ENCODE data around the gene CHSY3. TPM values are rescaled to one million over a fixed set of nuclear protein-coding genes. Genes with fewer than 3 reads are reported as not detected.

CHSY3 gene
- polyA plus RNA-seq (ENCODE audit: insufficient read length in 4 of 4): 1 to 10 TPM; 3.0 to 5.6 (median 4.1) TPM

DNA sequence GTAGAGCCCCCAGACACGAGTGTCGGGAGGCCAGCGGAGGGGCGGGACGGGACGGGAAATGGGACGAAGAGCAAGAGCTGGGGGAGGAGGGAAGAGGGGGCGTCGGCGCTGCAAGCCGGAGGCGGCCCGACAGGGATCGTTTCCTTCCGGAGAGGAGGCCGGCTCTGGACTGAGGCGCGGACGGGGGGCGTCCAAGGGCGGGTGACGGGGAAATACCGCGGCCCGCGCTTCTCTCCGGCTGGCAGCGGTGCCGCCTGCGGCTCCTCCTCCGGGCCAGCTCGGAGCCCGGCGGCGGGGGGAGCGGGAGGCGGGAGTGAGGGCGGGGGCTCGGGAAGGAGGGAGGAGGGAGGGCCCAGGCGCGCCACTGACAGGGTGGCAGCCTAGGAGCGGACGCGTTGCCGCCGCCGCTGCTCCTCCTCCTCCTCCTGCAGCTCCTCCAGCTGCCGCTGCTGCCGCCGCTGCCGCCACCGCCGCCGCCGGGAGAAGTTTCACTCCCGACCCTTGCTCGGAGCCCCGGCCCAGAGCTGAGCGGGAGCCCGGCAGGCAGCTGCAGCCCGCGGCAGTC, at the start of gene CHSY3:
Gene CHSY3, plus strand, starts transcription at position 364 of the 565 bp plus-strand sequence.
- peak; percentile 34 to 70 (median 58) for DNase-seq (ENCODE audit: low read depth in 4 of 4, low spot score in 2 of 4)

DNA sequence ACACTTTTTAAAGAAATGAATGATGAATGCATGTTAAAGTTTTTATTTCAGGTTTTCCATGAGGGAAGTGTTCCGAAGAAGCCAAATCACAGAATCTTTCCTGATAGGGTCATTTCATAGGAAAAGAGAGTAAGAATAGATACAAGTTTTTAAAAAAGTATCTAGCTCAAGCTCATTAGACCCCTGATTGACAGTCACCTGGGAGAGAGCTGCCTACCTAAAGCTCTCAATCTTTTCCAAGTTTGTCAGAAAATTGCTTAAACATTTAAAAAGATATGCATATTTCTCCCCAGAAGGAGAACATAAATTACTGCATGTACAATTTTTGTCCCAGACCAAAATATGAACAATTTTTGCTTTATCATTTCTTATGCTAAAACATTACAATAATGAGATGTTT, 47.9 kb upstream of the CHSY3 start:
- no peak for DNase-seq (ENCODE audit: low read depth in 4 of 4, low spot score in 2 of 4)

DNA sequence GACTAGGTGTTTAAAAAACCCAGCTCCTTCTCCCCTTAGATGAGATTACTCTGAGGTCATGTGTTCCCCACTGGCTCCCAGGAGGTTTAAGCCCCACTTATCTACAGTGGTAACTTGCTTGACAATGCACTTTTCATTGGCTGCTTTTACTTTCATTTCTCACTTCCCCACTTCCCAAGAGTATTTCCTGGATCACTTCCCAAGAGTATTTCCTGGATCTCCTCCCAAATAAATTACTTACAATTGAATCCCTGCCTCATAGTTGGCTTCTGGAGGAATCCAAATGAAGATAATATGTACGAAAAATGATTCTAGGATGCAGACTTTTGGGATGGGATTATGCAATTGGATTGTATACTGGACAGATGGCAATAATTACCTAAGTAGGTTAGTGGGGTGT, 47.1 kb upstream of the CHSY3 start:
- DNase-seq (ENCODE audit: low read depth in 4 of 4, low spot score in 2 of 4): no peak

DNA sequence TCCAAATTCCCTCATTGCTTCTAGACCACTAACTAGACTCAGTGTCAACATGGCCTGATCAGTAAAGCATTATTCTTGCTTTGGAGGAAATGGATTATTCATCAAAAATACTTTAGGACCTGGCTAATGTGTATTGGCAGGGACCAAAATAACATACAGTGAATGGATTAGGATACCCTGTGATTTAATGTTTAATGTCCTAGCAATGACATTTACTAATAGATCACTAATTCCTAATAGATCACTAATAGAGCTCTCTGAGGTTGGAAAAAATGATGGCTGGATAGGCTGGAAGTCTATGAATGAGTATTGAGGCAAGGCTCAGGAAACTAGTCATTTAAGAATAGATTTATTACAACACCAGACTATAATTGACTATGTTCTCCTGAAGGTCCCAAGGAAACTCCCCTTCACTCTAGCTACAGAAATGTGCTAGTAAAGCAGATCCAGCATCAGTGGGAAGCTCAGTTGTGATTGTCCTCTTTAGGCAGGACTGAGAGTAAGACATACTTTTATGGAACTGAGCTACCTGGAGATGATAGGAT, 46.1 kb upstream of the CHSY3 start:
- no peak for DNase-seq (ENCODE audit: low read depth in 4 of 4, low spot score in 2 of 4)

DNA sequence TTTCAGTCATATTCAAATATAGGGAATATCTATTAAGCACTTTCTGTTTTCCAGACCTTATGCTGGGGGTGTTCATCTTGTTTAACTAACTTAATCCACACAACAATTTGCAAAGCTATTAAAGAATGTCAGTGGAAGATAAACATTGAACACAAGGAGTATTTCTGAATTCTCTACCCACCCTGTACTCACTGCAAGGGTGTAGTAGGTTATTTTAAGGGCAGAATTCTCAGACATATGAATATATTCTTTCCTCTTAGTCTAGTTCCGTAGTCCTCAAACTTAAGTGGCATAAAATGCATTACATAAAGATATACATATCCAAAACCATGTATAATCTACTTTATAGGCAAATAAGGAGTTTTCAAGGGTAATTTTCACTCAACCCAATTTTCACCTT, 19.9 kb upstream of the CHSY3 start:
- DNase-seq (ENCODE audit: low read depth in 4 of 4, low spot score in 2 of 4): no peak

DNA sequence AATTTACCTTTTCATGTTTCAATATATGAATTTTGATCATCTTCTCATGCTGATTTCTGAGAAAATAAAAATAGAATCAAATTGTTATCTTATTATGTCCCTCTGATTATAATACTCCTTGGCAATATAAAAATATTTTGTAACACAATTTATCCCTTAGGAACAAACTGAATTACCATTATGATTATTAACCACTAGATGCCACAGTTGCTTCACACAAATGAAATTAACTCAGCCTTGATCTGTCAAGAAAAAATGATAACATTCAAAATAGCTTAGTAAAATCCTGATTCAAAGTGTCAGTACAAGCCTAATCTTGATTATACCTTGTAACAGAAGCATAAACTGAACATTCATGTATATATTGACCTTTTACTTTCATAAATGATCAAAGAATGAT, 4.8 kb upstream of the CHSY3 start:
- DNase-seq (ENCODE audit: low read depth in 4 of 4, low spot score in 2 of 4): peak in 1 of 4 donors; percentile 4

DNA sequence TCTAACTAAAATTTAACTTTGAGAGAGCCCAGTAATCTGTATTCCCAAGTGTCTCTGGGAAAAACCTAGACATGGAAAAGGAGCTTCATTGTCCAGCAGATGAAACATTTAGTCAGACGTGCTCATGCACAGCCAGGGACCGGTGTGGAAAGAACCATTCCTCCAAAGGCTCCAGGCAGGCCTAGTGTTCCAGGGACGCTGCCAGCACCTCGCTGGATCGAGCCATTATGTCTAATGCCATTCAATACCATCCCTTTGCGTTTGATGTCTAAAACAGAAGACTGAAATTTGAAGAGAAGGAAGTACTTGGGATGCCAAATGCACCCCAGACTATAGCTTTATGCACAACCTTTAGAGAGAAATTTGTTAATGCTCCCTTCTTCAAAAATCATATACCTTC, 1.4 kb upstream of the CHSY3 start:
- DNase-seq (ENCODE audit: low read depth in 4 of 4, low spot score in 2 of 4): no peak

DNA sequence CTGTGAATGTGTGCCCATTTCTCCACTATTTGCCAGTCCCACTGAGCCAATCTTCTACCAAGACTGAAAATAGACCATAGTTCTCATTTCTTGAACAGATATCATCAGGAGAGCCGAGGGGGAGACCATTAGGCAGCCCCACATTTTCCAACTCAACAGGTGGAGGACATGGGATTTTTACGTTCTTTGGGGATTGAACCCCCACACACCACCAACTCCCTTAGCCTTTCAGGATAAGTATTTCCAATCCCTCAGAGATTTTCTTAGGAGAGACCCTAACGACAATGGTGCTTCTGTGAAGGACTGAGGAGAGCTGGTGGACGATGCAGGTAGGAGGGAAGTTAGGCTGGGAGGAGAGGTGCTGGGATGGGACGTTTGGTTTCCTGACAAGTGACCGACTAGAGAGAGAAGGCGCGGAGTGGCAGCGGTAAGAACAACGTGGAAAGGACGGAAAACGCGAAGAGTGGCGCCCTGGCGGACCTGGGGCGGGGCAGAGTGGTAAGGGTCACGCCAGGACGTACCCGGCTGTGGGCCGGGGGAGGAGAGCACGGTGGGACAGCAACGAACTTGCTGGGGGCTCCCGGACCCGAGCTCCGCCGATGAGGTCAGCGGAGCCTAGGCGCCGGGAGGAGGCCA, 681 bp upstream of the CHSY3 start:
- DNase-seq (ENCODE audit: low read depth in 4 of 4, low spot score in 2 of 4): peak in 1 of 4 donors; percentile 13

DNA sequence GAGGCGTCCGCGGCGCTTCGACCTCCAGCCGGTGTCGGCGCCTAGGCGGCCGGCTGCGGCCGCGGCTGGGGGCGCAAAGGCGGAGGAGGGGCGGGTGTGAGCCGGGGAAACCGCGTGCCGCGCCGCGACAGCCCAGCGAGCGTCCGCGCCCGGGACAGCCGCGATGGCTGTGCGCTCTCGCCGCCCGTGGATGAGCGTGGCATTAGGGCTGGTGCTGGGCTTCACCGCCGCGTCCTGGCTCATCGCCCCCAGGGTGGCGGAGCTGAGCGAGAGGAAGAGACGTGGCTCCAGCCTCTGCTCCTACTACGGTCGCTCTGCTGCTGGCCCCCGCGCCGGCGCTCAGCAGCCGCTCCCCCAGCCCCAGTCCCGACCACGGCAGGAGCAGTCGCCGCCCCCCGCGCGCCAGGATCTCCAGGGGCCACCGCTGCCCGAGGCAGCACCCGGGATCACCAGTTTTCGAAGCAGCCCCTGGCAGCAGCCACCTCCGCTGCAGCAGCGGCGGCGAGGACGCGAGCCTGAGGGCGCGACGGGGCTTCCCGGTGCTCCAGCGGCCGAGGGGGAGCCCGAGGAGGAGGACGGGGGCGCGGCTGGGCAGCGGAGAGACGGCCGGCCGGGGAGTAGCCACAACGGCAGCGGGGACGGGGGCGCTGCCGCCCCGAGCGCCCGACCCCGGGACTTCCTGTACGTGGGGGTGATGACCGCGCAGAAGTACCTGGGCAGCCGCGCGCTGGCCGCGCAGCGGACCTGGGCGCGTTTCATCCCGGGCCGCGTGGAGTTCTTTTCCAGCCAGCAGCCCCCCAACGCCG, 605 bp downstream of the CHSY3 start:
- peak in 3 of 4 donors; percentile 14 to 24 (median 17) for DNase-seq (ENCODE audit: low read depth in 4 of 4, low spot score in 2 of 4)

DNA sequence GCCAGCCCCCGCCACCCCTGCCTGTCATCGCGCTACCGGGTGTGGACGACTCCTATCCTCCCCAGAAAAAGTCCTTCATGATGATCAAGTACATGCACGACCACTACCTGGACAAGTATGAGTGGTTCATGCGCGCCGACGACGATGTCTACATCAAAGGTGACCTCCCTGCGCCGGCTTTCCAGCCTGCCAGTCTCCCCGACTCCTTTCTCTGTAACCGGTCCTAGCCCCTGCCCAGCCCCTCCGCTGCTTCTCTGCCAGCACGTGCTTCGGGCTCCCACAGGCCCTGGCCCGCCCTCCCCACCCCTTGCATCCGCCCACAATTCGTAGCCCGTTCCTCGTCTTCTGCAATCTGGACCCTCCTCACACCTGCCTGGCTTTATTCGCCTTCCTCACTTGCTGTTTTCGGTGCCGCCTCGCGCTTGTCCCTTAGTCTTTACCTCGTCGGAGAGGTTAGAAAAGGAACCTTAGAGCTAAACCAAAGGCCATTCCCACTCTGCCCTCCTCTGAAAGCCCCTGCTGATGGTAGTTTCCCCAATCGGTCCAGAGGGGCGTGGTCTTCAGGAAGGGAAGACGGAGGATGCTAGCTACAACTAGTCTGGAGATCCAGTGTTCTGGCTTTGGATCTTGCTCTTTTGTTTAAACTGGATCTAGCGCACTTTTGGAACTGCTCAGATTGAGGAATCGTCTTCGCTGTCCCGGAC, 1.4 kb downstream of the CHSY3 start:
- DNase-seq (ENCODE audit: low read depth in 4 of 4, low spot score in 2 of 4): peak in 3 of 4 donors; percentile 11 to 19 (median 15)

DNA sequence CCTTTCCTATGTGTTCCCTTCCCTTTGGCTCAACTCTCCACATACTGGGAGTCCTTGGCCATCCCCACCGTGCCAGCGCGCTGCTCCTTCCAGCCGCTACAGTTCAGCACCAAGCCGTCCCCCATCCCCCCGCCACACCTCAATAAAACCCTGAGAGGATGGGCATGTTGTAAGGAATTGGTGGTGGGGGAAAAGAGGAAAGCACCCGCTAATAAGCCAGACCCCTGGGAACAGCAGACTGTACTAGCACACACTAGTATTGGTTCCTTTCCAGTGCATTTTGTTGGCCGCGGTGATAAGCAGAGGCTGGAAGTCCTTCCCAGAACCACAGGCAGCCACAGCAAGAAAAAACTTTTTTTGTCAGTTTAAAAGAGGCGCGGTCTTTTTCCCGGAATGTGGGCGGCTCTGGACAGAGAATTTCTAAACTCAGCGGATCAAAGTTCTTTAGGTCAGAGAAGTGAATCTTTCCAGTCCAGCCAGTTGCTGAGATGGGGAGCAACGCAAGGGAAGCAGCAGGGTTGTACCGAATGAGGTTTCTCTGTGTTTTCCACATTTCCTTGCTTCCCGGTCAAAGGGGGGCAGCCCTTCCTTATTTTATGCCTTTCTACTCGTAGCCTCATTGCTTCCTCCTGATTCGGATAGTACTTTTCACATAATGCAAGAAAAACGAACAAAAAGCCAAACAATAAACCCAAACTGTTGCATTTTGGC, 2.1 kb downstream of the CHSY3 start:
- peak in 2 of 4 donors; percentile 24 to 27 for DNase-seq (ENCODE audit: low read depth in 4 of 4, low spot score in 2 of 4)

DNA sequence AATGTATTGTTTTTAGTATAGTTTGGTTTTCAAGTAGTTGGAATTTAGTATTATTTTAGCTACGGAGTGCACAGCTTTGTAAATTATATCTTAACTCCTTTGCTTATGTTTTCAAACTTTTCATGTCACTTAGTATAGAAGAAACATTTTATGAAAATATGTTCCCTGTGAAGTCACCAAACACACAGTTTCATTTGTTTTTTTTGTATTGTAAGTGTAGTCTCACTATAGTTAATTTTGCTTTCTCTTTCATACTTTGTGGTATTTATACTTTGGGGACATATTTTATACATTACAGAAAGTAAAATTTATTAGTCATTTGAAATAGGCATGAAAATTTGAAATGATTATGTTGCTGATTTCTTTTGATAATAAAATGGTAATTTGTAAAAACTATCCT, 5.0 kb downstream of the CHSY3 start:
- no peak for DNase-seq (ENCODE audit: low read depth in 4 of 4, low spot score in 2 of 4)

DNA sequence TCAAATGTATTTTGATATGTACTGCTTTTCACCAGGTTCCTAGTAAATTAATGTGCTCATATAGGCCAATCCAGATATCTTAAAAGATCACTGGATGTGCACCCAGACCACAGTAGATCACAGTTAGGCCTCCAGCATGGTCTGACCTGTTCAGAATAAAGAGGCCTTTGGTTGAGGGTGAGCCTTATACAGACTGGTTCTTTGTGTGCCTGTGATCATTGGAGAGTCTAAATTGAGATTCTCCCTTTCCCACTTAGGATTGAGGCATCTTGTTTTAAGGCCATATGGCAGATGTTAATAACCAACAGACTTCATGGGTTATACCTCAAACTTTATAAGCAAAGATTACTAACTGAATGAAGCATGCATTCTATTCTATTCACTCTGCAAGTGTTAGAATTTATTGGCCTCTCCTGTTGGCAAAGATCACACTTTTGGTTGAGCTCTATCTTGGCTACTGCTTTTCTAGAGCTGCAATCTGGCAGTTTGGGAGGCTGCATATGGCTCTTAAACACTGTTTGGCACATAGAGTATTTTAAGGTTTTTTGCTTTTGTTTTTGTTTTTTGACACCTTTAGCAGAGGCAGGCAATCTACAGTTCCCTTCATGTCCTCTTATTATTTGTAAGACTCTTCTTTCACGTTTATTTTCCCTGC, 8.5 kb downstream of the CHSY3 start:
- DNase-seq (ENCODE audit: low read depth in 4 of 4, low spot score in 2 of 4): no peak

DNA sequence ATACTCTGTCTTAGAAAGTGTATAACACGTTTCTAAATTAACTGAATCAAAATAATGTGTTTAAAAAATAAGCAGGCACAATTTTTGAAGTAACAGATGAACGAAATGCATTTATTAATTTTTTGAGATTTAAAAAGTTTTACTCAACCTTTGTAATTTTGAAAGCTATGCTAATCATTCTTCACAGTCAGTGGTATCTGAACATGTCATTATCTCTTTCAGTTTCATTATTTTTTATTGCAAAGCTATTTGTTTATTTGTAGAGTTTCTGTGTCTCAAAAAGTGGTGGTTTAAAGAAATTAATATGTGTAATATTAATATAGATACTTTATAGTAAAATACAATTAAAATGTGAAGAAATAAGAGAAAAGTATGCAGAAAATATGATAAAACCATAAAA, 11.2 kb downstream of the CHSY3 start:
- no peak for DNase-seq (ENCODE audit: low read depth in 4 of 4, low spot score in 2 of 4)

DNA sequence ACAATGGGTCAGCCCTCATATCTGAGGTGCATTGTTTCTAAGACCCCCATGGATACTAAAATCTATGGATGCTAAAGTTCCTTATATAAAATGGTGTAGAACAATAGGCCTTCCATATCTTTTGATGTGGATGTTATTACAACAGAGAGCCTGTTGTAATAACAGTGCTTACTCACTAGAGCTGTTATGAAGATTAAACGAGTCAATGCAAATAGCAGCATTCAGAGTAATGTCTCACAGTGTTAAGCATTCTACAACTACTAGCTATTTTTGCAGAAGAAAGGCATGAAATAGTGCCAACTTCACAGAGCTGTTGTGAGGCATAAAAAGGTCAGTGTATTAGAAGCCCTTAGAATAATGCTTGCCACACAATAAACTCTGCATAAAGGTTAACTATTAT, 13.0 kb downstream of the CHSY3 start:
- no peak for DNase-seq (ENCODE audit: low read depth in 4 of 4, low spot score in 2 of 4)

DNA sequence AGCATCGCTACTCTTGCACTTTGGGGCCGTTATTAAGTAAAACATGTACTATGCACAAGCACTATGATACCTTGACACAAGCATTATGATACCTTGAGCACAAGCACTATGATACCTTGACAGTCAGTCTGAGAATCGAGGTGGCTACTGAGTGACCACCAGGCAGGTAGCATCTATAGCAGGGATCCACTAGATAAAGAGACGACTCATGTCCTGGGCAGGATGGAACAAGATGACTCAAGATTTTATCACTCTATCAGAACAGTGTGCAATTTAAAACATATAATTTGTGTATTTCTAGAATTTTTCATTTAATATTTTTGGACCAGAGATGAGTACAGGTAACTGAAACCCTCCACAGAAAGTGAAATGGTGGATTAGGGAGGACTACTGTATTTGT, 16.9 kb downstream of the CHSY3 start:
- no peak for DNase-seq (ENCODE audit: low read depth in 4 of 4, low spot score in 2 of 4)

DNA sequence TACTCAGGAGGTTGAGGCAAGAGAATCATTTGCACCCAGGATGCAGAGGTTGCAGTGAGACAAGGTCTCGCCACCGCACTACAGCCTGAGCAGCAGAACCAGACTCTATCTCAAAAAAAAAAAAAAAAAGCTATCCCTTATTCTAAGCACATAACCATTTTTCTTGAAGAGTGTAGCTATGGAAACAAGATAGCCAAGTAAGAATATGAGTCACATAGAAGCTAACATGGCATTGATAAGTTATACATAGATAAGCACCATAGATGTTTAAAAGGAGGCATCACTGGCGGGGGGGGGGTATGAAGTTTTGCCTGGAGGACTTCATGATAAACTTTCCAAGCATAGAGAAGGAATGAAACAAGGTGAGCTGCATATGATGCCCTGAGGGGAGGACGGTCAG, 26.0 kb downstream of the CHSY3 start:
- no peak for DNase-seq (ENCODE audit: low read depth in 4 of 4, low spot score in 2 of 4)

DNA sequence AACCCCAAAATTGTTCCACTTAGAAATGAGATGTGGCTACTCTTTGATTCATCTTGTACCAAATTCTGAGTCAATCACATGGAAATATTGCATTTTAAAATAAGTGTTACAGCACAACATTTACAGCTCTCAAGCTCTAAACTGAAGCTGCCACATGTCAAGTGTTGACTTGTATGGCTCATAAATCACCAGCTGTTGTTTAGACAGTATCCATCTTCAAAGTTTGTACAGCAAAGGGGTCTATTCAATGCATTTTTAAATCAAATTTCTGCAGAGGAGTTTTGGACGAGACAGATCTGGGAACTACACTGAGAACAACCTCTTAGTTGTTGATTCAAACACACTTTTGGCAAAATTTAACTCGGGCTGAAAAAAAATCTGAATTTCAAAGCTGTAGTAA, 31.4 kb downstream of the CHSY3 start:
- DNase-seq (ENCODE audit: low read depth in 4 of 4, low spot score in 2 of 4): no peak

DNA sequence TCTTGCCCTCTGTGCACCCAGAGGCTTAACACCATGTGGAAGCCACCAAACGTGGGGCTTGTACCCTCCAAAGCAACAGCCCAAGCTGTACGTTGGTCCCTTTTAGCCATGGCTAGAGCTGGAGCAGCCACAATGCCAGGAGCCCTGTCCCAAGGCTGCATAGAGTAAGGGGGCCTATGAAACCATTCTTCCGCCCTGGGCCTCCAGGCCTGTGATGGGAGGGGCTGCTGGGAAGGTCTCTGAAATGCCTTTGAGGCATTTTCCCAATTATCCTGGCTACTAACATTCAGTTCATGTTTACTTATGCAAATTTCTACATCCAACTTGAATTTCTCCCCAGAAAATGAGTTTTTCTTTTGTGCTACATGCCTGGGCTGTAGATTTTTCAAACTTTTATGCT, 33.8 kb downstream of the CHSY3 start:
- no peak for DNase-seq (ENCODE audit: low read depth in 4 of 4, low spot score in 2 of 4)

DNA sequence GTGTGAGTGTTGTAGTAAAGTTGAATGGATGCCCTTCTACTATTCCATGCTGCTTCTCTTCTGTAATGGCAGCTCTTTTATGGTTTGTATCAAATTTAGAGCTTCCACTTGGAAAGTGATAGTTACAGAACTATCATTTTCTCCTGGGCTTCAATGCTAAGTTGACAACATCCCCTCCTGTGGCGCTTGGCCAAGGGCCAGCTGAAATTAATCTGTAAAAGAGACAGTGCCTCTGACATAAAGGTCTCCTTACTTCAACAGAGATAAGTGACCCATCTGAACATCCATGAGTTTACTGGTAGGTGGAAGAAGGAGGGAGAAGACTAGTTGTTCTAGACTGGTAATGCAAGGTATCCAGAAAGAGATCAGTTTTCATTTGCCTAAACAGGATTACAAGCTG, 39.7 kb downstream of the CHSY3 start:
- DNase-seq (ENCODE audit: low read depth in 4 of 4, low spot score in 2 of 4): peak; percentile 11 to 38 (median 24)
